A549 (cell line): ENCODE data around the gene GPATCH1. TPM values are rescaled to one million over a fixed set of nuclear protein-coding genes. Genes with fewer than 3 reads are reported as not detected.

Source experiments
- RFX5 ChIP-seq: fragments of 450-650 bp; IDR thresholded peaks from 2 replicates; pipeline ENCODE4 v1.7.1; 2014; ENCODE audit warnings: antibody characterized with exemption, mild to moderate bottlenecking, moderate library complexity
- polyA plus RNA-seq, 4 experiments: library from polyadenylated mRNA; depleted of rRNA in 3 of 4; stranded (reverse); fragments of >200 nt; fragmentation: RNase III in 1 of 4; extraction: RNeasy Plus Mini Kit Qiagen cat#74134 plus additional on column Dnase treatment in 1 of 4; gene quantifications; 2 replicates in 3 of 4; 3 replicates in 1 of 4; pipeline ENCODE4 v1.2.3, GENCODE V29; 2011 to 2017
- small RNA-seq, 6 experiments: library from RNA; depleted of rRNA; stranded (forward); fragments of <200 nt; gene quantifications; one replicate each; pipeline ENCODE3, GENCODE V24; 2012

Gene GPATCH1
- polyA plus RNA-seq, 2 of the 4 experiments (the other 2 are of a cell fraction) = 12.1 to 24.2 TPM

GRCh38 chr19:33177417-33177979 is 96.5 kb downstream of the GPATCH1 start (continued):
- no peak for TF ChIP-seq RFX5

Small RNA genes lying within 50 kb of the gene (small RNA-seq; reads per million reads assigned to genes)
- gene AC008521.1 = 0 reads per million in 6 experiments
- gene AC008521.2 = 0 reads per million in 6 experiments

Other genes with a start within 250 kb of the GPATCH1 start
- 0.50 and 1.3 TPM in 2 replicates for gene SLC7A9, start 211.4 kb upstream of the GPATCH1 start, polyA plus RNA-seq (2011; rRNA removed)
- 0.54 to 0.62 TPM (median 0.62 TPM) in 3 replicates for gene SLC7A9, start 211.4 kb upstream of the GPATCH1 start, polyA plus RNA-seq (2017; fragmentation: RNase III; extraction: RNeasy Plus Mini Kit Qiagen cat#74134 plus additional on column Dnase treatment)
- 31.5 and 45.3 TPM in 2 replicates for gene CEP89, start 109.2 kb upstream of the GPATCH1 start, polyA plus RNA-seq (2011; rRNA removed)
- gene CEP89, start 109.2 kb upstream of the GPATCH1 start, polyA plus RNA-seq (2017; fragmentation: RNase III; extraction: RNeasy Plus Mini Kit Qiagen cat#74134 plus additional on column Dnase treatment) = 38.4 to 42.2 TPM (median 41.3 TPM) in 3 replicates
- gene FAAP24, start 108.9 kb upstream of the GPATCH1 start, polyA plus RNA-seq (2011; rRNA removed) = 14.4 and 15.9 TPM in 2 replicates
- 14.2 to 15.1 TPM (median 15.0 TPM) in 3 replicates for gene FAAP24, start 108.9 kb upstream of the GPATCH1 start, polyA plus RNA-seq (2017; fragmentation: RNase III; extraction: RNeasy Plus Mini Kit Qiagen cat#74134 plus additional on column Dnase treatment)
- gene RHPN2, start 16.3 kb upstream of the GPATCH1 start, polyA plus RNA-seq (2011; rRNA removed) = 140 and 162 TPM in 2 replicates
- 55.4 to 68.1 TPM (median 60.5 TPM) in 3 replicates for gene RHPN2, start 16.3 kb upstream of the GPATCH1 start, polyA plus RNA-seq (2017; fragmentation: RNase III; extraction: RNeasy Plus Mini Kit Qiagen cat#74134 plus additional on column Dnase treatment)
- gene WDR88, start 50.9 kb downstream of the GPATCH1 start, polyA plus RNA-seq (2011; rRNA removed) = 0.04 and 0.07 TPM in 2 replicates
- gene WDR88, start 50.9 kb downstream of the GPATCH1 start, polyA plus RNA-seq (2017; fragmentation: RNase III; extraction: RNeasy Plus Mini Kit Qiagen cat#74134 plus additional on column Dnase treatment) = not detected in 3 replicates
- 10.9 and 16.1 TPM in 2 replicates for gene LRP3, start 113.1 kb downstream of the GPATCH1 start, polyA plus RNA-seq (2011; rRNA removed)
- 22.7 to 25.1 TPM (median 24.5 TPM) in 3 replicates for gene LRP3, start 113.1 kb downstream of the GPATCH1 start, polyA plus RNA-seq (2017; fragmentation: RNase III; extraction: RNeasy Plus Mini Kit Qiagen cat#74134 plus additional on column Dnase treatment)
- 0.05 and 0.13 TPM in 2 replicates for gene SLC7A10, start 144.7 kb downstream of the GPATCH1 start, polyA plus RNA-seq (2011; rRNA removed)
- gene SLC7A10, start 144.7 kb downstream of the GPATCH1 start, polyA plus RNA-seq (2017; fragmentation: RNase III; extraction: RNeasy Plus Mini Kit Qiagen cat#74134 plus additional on column Dnase treatment) = 0.13 to 0.26 TPM (median 0.20 TPM) in 3 replicates
- gene CEBPA, start 221.4 kb downstream of the GPATCH1 start, polyA plus RNA-seq (2011; rRNA removed) = 3.5 and 4.3 TPM in 2 replicates
- gene CEBPA, start 221.4 kb downstream of the GPATCH1 start, polyA plus RNA-seq (2017; fragmentation: RNase III; extraction: RNeasy Plus Mini Kit Qiagen cat#74134 plus additional on column Dnase treatment) = 6.2 to 6.6 TPM (median 6.3 TPM) in 3 replicates